ENCODE results near the gene TLE1. TPM values are rescaled to one million over a fixed set of nuclear protein-coding genes. Genes with fewer than 3 reads are reported as not detected.

TLE1 gene
- polyA plus RNA-seq, 4 donors, result 5.9 to 28.6 (median 18.8) TPM

GRCh38 chr9:81574405-81574804 lies 114.9 kb downstream of the TLE1 start:
- WGBS, 3 donors, result 76 to 81% (median 77%) methylated on average over 2 of the region's 2 CpGs
- no peak overlapping the region for H3K4me3 ChIP-seq (ENCODE audit: low read depth in 1 of 3, low read length in 3 of 3)
- no peak overlapping the region for H3K27ac ChIP-seq (ENCODE audit: low read depth in 1 of 3, low read length in 2 of 3)
- peaks cover 0 to 1% (median 0%) of the 10 kb centered on the region in 3 donors for H3K36me3 ChIP-seq (ENCODE audit: control insufficient read depth in 3 of 3, insufficient read depth in 2 of 3, low read depth in 1 of 3, low read length in 3 of 3)
- H3K27me3 ChIP-seq (ENCODE audit: control insufficient read depth in 3 of 3, insufficient read depth in 3 of 3, low read length in 3 of 3), result no peaks in the 10 kb centered on the region
- no peak for DNase-seq
- FAIRE-seq, result no peak
- no peaks in the 10 kb centered on the region for H3K4me1 ChIP-seq (ENCODE audit: control insufficient read depth in 3 of 3, insufficient read depth in 2 of 3, low read depth in 1 of 3, low read length in 2 of 3)
- no peaks in the 10 kb centered on the region for H3K9me3 ChIP-seq (ENCODE audit: control insufficient read depth in 2 of 2, insufficient read depth in 1 of 2, low read depth in 1 of 2, low read length in 1 of 2)

GRCh38 chr9:81573415-81574321 lies 115.7 kb downstream of the TLE1 start:
- no peaks in the 10 kb centered on the region for H3K36me3 ChIP-seq (ENCODE audit: control insufficient read depth in 3 of 3, insufficient read depth in 2 of 3, low read depth in 1 of 3, low read length in 3 of 3)
- WGBS, 3 donors, result 76 to 80% (median 76%) methylated on average over 13 to 14 of the region's 14 CpGs
- DNase-seq, result no peak
- H3K27me3 ChIP-seq (ENCODE audit: control insufficient read depth in 3 of 3, insufficient read depth in 3 of 3, low read length in 3 of 3), result no peaks in the 10 kb centered on the region
- no peak overlapping the region for H3K27ac ChIP-seq (ENCODE audit: low read depth in 1 of 3, low read length in 2 of 3)
- H3K4me1 ChIP-seq (ENCODE audit: control insufficient read depth in 3 of 3, insufficient read depth in 2 of 3, low read depth in 1 of 3, low read length in 2 of 3), result no peaks in the 10 kb centered on the region
- no peaks in the 10 kb centered on the region for H3K9me3 ChIP-seq (ENCODE audit: control insufficient read depth in 2 of 2, insufficient read depth in 1 of 2, low read depth in 1 of 2, low read length in 1 of 2)
- H3K4me3 ChIP-seq (ENCODE audit: low read depth in 1 of 3, low read length in 3 of 3), result no peak overlapping the region
- no peak for FAIRE-seq

- no peak for DNase-seq
- WGBS, 3 donors, result 91 to 94% (median 92%) methylated on average over 4 of the region's 4 CpGs
- no peaks in the 10 kb centered on the region for H3K9me3 ChIP-seq (ENCODE audit: control insufficient read depth in 2 of 2, insufficient read depth in 1 of 2, low read depth in 1 of 2, low read length in 1 of 2)
- H3K4me1 ChIP-seq (ENCODE audit: control insufficient read depth in 3 of 3, insufficient read depth in 2 of 3, low read depth in 1 of 3, low read length in 2 of 3), result peaks cover 0 to 4% (median 0%) of the 10 kb centered on the region in 3 donors
- no peaks in the 10 kb centered on the region for H3K27me3 ChIP-seq (ENCODE audit: control insufficient read depth in 3 of 3, insufficient read depth in 3 of 3, low read length in 3 of 3)
- no peak overlapping the region for H3K4me3 ChIP-seq (ENCODE audit: low read depth in 1 of 3, low read length in 3 of 3)
- H3K27ac ChIP-seq (ENCODE audit: low read depth in 1 of 3, low read length in 2 of 3), result no peak overlapping the region
- no peaks in the 10 kb centered on the region for H3K36me3 ChIP-seq (ENCODE audit: control insufficient read depth in 3 of 3, insufficient read depth in 2 of 3, low read depth in 1 of 3, low read length in 3 of 3)
- FAIRE-seq, result no peak
Measured at GRCh38 chr9:81570083-81570482, 119.3 kb downstream of the TLE1 start.

GRCh38 chr9:81566074-81566698 lies 123.2 kb downstream of the TLE1 start:
- H3K9me3 ChIP-seq (ENCODE audit: control insufficient read depth in 2 of 2, insufficient read depth in 1 of 2, low read depth in 1 of 2, low read length in 1 of 2), result peaks cover 0 to 3% of the 10 kb centered on the region in 2 donors
- 93 to 95% (median 94%) methylated on average over 5 of the region's 5 CpGs for WGBS, 3 donors
- H3K4me1 ChIP-seq (ENCODE audit: control insufficient read depth in 3 of 3, insufficient read depth in 2 of 3, low read depth in 1 of 3, low read length in 2 of 3), result peaks cover 0 to 4% (median 0%) of the 10 kb centered on the region in 3 donors
- DNase-seq, result no peak
- no peak overlapping the region for H3K4me3 ChIP-seq (ENCODE audit: low read depth in 1 of 3, low read length in 3 of 3)
- no peak overlapping the region for H3K27ac ChIP-seq (ENCODE audit: low read depth in 1 of 3, low read length in 2 of 3)
- H3K36me3 ChIP-seq (ENCODE audit: control insufficient read depth in 3 of 3, insufficient read depth in 2 of 3, low read depth in 1 of 3, low read length in 3 of 3), result no peaks in the 10 kb centered on the region
- no peak for FAIRE-seq
- H3K27me3 ChIP-seq (ENCODE audit: control insufficient read depth in 3 of 3, insufficient read depth in 3 of 3, low read length in 3 of 3), result no peaks in the 10 kb centered on the region

- 85 to 93% (median 89%) methylated on average over 1 of the region's 1 CpG for WGBS, 3 donors
- DNase-seq, result no peak
- no peak overlapping the region for H3K27ac ChIP-seq (ENCODE audit: low read depth in 1 of 3, low read length in 2 of 3)
- FAIRE-seq, result no peak
- H3K27me3 ChIP-seq (ENCODE audit: control insufficient read depth in 3 of 3, insufficient read depth in 3 of 3, low read length in 3 of 3), result no peaks in the 10 kb centered on the region
- H3K4me3 ChIP-seq (ENCODE audit: low read depth in 1 of 3, low read length in 3 of 3), result no peak overlapping the region
- H3K4me1 ChIP-seq (ENCODE audit: control insufficient read depth in 3 of 3, insufficient read depth in 2 of 3, low read depth in 1 of 3, low read length in 2 of 3), result peaks cover 0 to 4% (median 0%) of the 10 kb centered on the region in 3 donors
- peaks cover 0 to 3% of the 10 kb centered on the region in 2 donors for H3K9me3 ChIP-seq (ENCODE audit: control insufficient read depth in 2 of 2, insufficient read depth in 1 of 2, low read depth in 1 of 2, low read length in 1 of 2)
- H3K36me3 ChIP-seq (ENCODE audit: control insufficient read depth in 3 of 3, insufficient read depth in 2 of 3, low read depth in 1 of 3, low read length in 3 of 3), result no peaks in the 10 kb centered on the region
Measured at GRCh38 chr9:81565609-81566008, 123.7 kb downstream of the TLE1 start.

GRCh38 chr9:81565144-81565543 lies 124.2 kb downstream of the TLE1 start:
- peaks cover 0 to 3% of the 10 kb centered on the region in 2 donors for H3K9me3 ChIP-seq (ENCODE audit: control insufficient read depth in 2 of 2, insufficient read depth in 1 of 2, low read depth in 1 of 2, low read length in 1 of 2)
- no peak overlapping the region for H3K27ac ChIP-seq (ENCODE audit: low read depth in 1 of 3, low read length in 2 of 3)
- DNase-seq (peak; percentile 83 to 88), FAIRE-seq (no peak)
- no peaks in the 10 kb centered on the region for H3K27me3 ChIP-seq (ENCODE audit: control insufficient read depth in 3 of 3, insufficient read depth in 3 of 3, low read length in 3 of 3)
- WGBS, 3 donors, result 14 to 57% (median 28%) methylated on average over 4 of the region's 4 CpGs
- H3K4me3 ChIP-seq (ENCODE audit: low read depth in 1 of 3, low read length in 3 of 3), result no peak overlapping the region
- peaks cover 0 to 4% (median 0%) of the 10 kb centered on the region in 3 donors for H3K4me1 ChIP-seq (ENCODE audit: control insufficient read depth in 3 of 3, insufficient read depth in 2 of 3, low read depth in 1 of 3, low read length in 2 of 3)
- H3K36me3 ChIP-seq (ENCODE audit: control insufficient read depth in 3 of 3, insufficient read depth in 2 of 3, low read depth in 1 of 3, low read length in 3 of 3), result no peaks in the 10 kb centered on the region

GRCh38 chr9:81564632-81565031 lies 124.7 kb downstream of the TLE1 start:
- H3K4me1 ChIP-seq (ENCODE audit: control insufficient read depth in 3 of 3, insufficient read depth in 2 of 3, low read depth in 1 of 3, low read length in 2 of 3), result peaks cover 0 to 4% (median 0%) of the 10 kb centered on the region in 3 donors
- H3K27me3 ChIP-seq (ENCODE audit: control insufficient read depth in 3 of 3, insufficient read depth in 3 of 3, low read length in 3 of 3), result no peaks in the 10 kb centered on the region
- DNase-seq, result no peak
- WGBS, 3 donors, result 85 to 86% (median 86%) methylated on average over 5 of the region's 5 CpGs
- H3K4me3 ChIP-seq (ENCODE audit: low read depth in 1 of 3, low read length in 3 of 3), result no peak overlapping the region
- H3K9me3 ChIP-seq (ENCODE audit: control insufficient read depth in 2 of 2, insufficient read depth in 1 of 2, low read depth in 1 of 2, low read length in 1 of 2), result peaks cover 0 to 3% of the 10 kb centered on the region in 2 donors
- no peak for FAIRE-seq
- H3K36me3 ChIP-seq (ENCODE audit: control insufficient read depth in 3 of 3, insufficient read depth in 2 of 3, low read depth in 1 of 3, low read length in 3 of 3), result no peaks in the 10 kb centered on the region
- H3K27ac ChIP-seq (ENCODE audit: low read depth in 1 of 3, low read length in 2 of 3), result no peak overlapping the region

GRCh38 chr9:81563739-81564138 lies 125.6 kb downstream of the TLE1 start:
- WGBS, 3 donors, result 84 to 93% (median 87%) methylated on average over 2 of the region's 2 CpGs

More at GRCh38 chr9:81563739-81564138, 125.6 kb downstream of the TLE1 start:
- Histone ChIP-seq H3K36me3 (ENCODE audit: control insufficient read depth in 3 of 3, insufficient read depth in 2 of 3, low read depth in 1 of 3, low read length in 3 of 3) (no peaks in the 10 kb centered on the region), H3K9me3 (ENCODE audit: control insufficient read depth in 2 of 2, insufficient read depth in 1 of 2, low read depth in 1 of 2, low read length in 1 of 2) (peaks cover 0 to 3% of the 10 kb centered on the region in 2 donors), H3K27ac (ENCODE audit: low read depth in 1 of 3, low read length in 2 of 3) (no peak overlapping the region), H3K4me3 (ENCODE audit: low read depth in 1 of 3, low read length in 3 of 3) (no peak overlapping the region), H3K4me1 (ENCODE audit: control insufficient read depth in 3 of 3, insufficient read depth in 2 of 3, low read depth in 1 of 3, low read length in 2 of 3) (peaks cover 0 to 4% (median 0%) of the 10 kb centered on the region in 3 donors), H3K27me3 (ENCODE audit: control insufficient read depth in 3 of 3, insufficient read depth in 3 of 3, low read length in 3 of 3) (no peaks in the 10 kb centered on the region)
- DNase-seq (no peak), FAIRE-seq (no peak)
